Peyer's patch (tissue), 4 donors: ENCODE measurements around the gene ROBO1. TPM values are rescaled to one million over a fixed set of nuclear protein-coding genes. Genes with fewer than 3 reads are reported as not detected.

Source experiments
- DNase-seq, 3 donors: peaks; one replicate each; pipeline ENCODE4 v3.0.0-alpha.2; 2017 to 2019
- H3K27ac ChIP-seq, 4 donors: fragments of 200-600 bp; sonication (generic); one replicate each; pipeline ENCODE4 v1.5.1; 2016 to 2019
- H3K27me3 ChIP-seq, 2 donors: fragments of 200-600 bp; sonication (generic); one replicate each; pipeline ENCODE4 v1.5.1; 2019
- H3K36me3 ChIP-seq, 3 donors: fragments of 200-600 bp; sonication (generic); one replicate each; pipeline ENCODE4 v1.5.1; 2016 to 2019
- H3K4me1 ChIP-seq, 4 donors: fragments of 200-600 bp; sonication (generic); one replicate each; pipeline ENCODE4 v1.5.1; 2016 to 2019
- H3K4me3 ChIP-seq, 4 donors: fragments of 200-600 bp; sonication (generic); 1 replicate in 3 of 4; 2 replicates in 1 of 4; pipeline ENCODE4 v1.5.1; 2016 to 2019; ENCODE audit warnings: mild to moderate bottlenecking in 1 of 4
- H3K9me3 ChIP-seq, 4 donors: fragments of 200-600 bp; sonication (generic); one replicate each; pipeline ENCODE4 v1.5.1; 2016 to 2019; ENCODE audit warnings: mild to moderate bottlenecking in 1 of 4
- POLR2A ChIP-seq, 2 donors: fragments of 450-650 bp; IDR thresholded peaks; one replicate each; pipeline ENCODE4 v1.5.1; 2017; ENCODE audit warnings: antibody characterized with exemption in 2 of 2, mild to moderate bottlenecking in 2 of 2, moderate library complexity in 2 of 2
- total RNA-seq, 4 donors: library from RNA; depleted of rRNA; stranded (reverse); fragments of >200 nt; gene quantifications; one replicate each; pipeline ENCODE4 v1.1.0, GENCODE V29; 2016
- TF ChIP-seq, protein P1 (sequence below), 6 experiments: fragments of 450-650 bp in 4 of 6; fragments of 200-600 bp in 2 of 6; sonication (generic) in 1 of 6; IDR thresholded peaks; one replicate each; pipeline ENCODE4 v1.5.1; 2017 to 2019; ENCODE audit warnings: antibody characterized with exemption in 6 of 6, mild to moderate bottlenecking in 3 of 6, moderate library complexity in 1 of 6

ROBO1 gene
- total RNA-seq, 4 donors from 2014 or later: 9.5 to 41.3 (median 24.2) TPM

DNA sequence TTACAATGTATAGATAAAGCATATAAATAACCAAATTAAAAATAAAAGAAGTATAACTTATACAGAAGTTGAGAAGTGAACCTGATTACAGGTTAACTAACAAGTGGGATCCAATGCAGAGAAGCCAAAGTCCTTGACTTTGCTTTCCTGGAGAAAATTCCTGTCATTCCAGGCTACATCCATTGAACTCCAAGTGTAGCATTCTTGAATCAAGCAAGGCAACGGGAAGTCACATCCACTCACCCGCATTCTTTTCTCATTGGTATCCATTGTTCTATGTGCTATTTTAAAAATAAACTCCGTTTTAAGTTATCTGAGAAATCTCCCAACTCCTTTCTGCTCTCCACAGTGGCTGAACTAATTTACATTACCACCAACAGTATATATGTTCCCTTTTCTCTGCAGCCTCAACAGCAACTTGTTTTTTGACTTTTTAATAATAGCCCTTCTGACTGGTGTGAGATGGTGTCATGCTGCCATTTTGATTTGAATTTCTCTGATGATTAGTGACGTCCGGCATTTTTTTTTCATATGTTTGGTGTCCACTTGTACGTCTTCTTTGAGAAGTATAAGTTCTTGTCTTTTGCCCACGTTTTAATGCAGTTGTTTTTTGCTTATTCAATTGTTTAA, 534.3 kb downstream of the ROBO1 start:
- Histone ChIP-seq H3K27ac (no peak overlapping the region), H3K4me3 (no peak overlapping the region), H3K4me1 (no peaks in the 10 kb centered on the region), H3K9me3 (no peaks in the 10 kb centered on the region), H3K27me3 (no peaks in the 10 kb centered on the region), H3K36me3 (no peaks in the 10 kb centered on the region)
- no peak for DNase-seq
- no peak for TF ChIP-seq POLR2A (IDR thresholded peaks at IDR 0.05)

DNA sequence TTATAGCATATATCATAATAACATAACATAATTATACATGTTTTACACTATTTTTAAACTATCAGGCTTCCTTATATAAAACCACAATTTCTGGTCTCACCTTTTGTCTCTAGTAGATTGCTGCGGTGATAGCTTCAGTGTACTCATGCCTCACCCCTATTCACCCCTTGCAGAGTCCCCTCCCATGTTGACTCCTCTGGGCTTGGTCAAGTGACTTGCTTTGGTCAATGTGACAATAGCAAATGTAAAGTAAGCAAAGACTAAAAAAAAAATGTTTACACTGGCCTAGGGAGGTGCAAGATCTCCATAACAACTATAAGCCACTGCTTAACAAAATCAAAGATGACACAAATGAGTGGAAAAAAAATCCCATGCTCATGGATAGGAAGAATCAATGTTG, 537.5 kb downstream of the ROBO1 start:
- Histone ChIP-seq H3K27me3 (no peaks in the 10 kb centered on the region), H3K27ac (no peak overlapping the region), H3K4me1 (no peaks in the 10 kb centered on the region), H3K4me3 (no peak overlapping the region), H3K36me3 (no peaks in the 10 kb centered on the region), H3K9me3 (no peaks in the 10 kb centered on the region)
- TF ChIP-seq POLR2A (IDR thresholded peaks at IDR 0.05): no peak
- TF ChIP-seq, protein P1, sequence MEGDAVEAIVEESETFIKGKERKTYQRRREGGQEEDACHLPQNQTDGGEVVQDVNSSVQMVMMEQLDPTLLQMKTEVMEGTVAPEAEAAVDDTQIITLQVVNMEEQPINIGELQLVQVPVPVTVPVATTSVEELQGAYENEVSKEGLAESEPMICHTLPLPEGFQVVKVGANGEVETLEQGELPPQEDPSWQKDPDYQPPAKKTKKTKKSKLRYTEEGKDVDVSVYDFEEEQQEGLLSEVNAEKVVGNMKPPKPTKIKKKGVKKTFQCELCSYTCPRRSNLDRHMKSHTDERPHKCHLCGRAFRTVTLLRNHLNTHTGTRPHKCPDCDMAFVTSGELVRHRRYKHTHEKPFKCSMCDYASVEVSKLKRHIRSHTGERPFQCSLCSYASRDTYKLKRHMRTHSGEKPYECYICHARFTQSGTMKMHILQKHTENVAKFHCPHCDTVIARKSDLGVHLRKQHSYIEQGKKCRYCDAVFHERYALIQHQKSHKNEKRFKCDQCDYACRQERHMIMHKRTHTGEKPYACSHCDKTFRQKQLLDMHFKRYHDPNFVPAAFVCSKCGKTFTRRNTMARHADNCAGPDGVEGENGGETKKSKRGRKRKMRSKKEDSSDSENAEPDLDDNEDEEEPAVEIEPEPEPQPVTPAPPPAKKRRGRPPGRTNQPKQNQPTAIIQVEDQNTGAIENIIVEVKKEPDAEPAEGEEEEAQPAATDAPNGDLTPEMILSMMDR (IDR thresholded peaks at IDR 0.05): no peak
- no peak for DNase-seq

DNA sequence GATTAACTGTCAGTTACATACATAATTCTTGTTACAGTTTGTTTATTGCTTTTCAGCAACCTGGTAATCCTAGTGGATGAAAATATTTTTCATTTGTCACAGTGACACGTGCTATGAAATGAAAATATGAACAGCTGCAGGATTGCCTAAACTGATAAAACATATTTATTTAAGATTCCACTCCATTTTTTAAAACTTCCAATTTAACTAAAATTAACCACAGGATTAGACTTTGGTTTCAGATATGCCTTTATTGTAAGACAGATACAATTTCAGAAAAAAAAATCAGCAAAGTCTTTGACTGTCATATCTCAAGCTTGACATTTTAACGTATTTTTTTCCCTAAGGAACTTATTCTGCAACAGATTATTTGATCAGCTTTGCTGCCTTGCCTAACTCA, 550.7 kb downstream of the ROBO1 start:
- Histone ChIP-seq H3K4me3 (no peak overlapping the region), H3K9me3 (no peaks in the 10 kb centered on the region), H3K4me1 (no peaks in the 10 kb centered on the region), H3K27me3 (no peaks in the 10 kb centered on the region), H3K36me3 (no peaks in the 10 kb centered on the region), H3K27ac (no peak overlapping the region)
- TF ChIP-seq, protein P1 (IDR thresholded peaks at IDR 0.05): no peak
- TF ChIP-seq POLR2A (IDR thresholded peaks at IDR 0.05): no peak
- DNase-seq: no peak

DNA sequence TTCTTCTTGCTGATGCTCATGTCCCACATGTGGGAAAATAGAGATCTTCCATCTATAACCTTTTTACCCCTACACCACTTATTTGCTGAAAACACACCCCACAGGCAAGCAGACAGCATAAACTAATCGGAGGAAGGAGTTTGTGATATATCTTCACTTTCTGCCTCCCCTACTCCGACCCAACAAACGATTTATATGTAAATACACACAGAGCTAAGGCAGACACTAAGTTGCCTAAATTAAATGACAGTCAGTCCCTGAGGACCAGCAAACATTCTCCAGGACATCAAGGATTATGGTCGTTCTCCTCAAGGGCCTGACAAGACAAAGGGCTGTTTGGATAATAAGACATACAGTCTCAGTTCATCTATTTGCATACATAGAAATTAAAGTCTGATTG, 552.5 kb downstream of the ROBO1 start:
- no peaks in the 10 kb centered on the region for H3K9me3 ChIP-seq
- H3K36me3 ChIP-seq: no peaks in the 10 kb centered on the region
- DNase-seq: no peak
- H3K4me3 ChIP-seq: no peak overlapping the region
- no peak overlapping the region for H3K27ac ChIP-seq
- TF ChIP-seq, protein P1 (IDR thresholded peaks at IDR 0.05): no peak
- TF ChIP-seq POLR2A (IDR thresholded peaks at IDR 0.05): no peak
- H3K27me3 ChIP-seq: no peaks in the 10 kb centered on the region
- H3K4me1 ChIP-seq: no peaks in the 10 kb centered on the region

DNA sequence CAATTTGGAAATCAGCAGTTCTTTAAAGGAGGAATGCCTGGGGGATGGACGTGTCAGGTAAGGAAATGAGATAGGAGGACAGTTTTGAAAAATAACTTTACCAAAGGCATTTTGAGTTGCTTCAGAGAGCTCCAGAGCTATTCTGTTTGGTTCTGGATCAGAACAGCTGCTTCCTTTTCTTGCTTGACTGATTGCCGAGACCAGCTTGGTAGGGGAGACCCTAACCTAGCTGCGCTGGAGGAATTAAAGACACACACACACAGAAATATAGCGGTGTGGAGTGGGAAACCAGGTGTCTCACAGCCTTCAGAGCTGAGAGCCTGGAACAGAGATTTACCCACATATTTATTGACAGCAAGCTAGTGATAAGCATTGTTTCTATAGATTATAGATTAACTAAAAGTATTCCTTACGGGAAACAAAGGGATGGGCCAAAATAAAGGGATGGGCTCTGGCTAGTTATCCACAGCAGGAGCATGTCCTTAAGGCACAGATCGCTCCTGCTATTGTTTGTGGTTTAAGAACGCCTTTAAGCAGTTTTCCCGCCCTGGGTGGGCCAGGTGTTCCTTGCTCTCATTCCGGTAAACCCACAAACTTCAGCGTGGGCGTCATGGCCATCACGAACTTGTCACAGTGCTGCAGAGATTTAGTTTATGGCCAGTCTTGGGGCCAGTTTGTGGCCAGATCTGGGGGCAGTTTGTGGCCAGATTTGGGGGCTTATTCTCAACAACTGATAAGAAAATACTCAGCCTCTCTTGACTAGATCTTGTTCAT, 556.0 kb downstream of the ROBO1 start:
- H3K9me3 ChIP-seq: no peaks in the 10 kb centered on the region
- H3K4me3 ChIP-seq: no peak overlapping the region
- no peaks in the 10 kb centered on the region for H3K4me1 ChIP-seq
- no peak overlapping the region for H3K27ac ChIP-seq
- DNase-seq: no peak
- TF ChIP-seq, protein P1 (IDR thresholded peaks at IDR 0.05): no peak
- no peak for TF ChIP-seq POLR2A (IDR thresholded peaks at IDR 0.05)
- H3K36me3 ChIP-seq: no peaks in the 10 kb centered on the region
- no peaks in the 10 kb centered on the region for H3K27me3 ChIP-seq

DNA sequence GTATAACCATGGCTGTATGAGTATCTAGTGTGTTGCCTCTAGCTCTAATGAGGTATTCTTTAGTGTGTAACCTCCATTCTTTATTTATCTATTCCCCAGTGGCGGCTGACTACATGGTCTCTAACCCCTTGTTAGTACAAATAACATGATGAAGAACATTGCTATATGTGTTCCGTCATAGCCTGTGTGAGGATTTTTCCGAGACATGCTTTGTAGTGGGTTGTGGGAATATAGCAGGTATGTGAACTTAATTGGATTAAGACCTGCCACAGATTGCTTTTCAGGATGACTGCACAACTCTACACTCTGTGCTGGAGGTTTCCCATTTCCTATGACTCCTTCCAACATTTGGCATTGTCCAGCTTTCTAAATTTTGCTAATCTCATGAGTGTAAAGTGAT, 563.4 kb downstream of the ROBO1 start:
- H3K27ac ChIP-seq: no peak overlapping the region
- no peaks in the 10 kb centered on the region for H3K27me3 ChIP-seq
- no peaks in the 10 kb centered on the region for H3K4me1 ChIP-seq
- H3K4me3 ChIP-seq: no peak overlapping the region
- no peaks in the 10 kb centered on the region for H3K9me3 ChIP-seq
- DNase-seq: no peak
- TF ChIP-seq POLR2A (IDR thresholded peaks at IDR 0.05): no peak
- TF ChIP-seq, protein P1 (IDR thresholded peaks at IDR 0.05): no peak
- H3K36me3 ChIP-seq: no peaks in the 10 kb centered on the region
